Breast epithelium (tissue), 3 donors: ENCODE data around the gene NHLRC4.

Experiments
- POLR2A ChIP-seq: fragments of 450-650 bp; IDR thresholded peaks from one replicate; pipeline ENCODE4 v1.6.1; 2016; ENCODE audit warnings: antibody characterized with exemption, mild to moderate bottlenecking, moderate library complexity
- TF ChIP-seq, protein P1 (sequence below), 3 donors: fragments of 450-650 bp; IDR thresholded peaks; one replicate each; pipeline ENCODE4 v1.5.1; 2016 to 2017; ENCODE audit warnings: antibody characterized with exemption in 3 of 3, mild to moderate bottlenecking in 3 of 3, moderate library complexity in 3 of 3

GRCh38 chr16:582614-583331 is 16.0 kb downstream of the NHLRC4 start:
- TF ChIP-seq POLR2A, result no peak
- TF ChIP-seq, protein P1, sequence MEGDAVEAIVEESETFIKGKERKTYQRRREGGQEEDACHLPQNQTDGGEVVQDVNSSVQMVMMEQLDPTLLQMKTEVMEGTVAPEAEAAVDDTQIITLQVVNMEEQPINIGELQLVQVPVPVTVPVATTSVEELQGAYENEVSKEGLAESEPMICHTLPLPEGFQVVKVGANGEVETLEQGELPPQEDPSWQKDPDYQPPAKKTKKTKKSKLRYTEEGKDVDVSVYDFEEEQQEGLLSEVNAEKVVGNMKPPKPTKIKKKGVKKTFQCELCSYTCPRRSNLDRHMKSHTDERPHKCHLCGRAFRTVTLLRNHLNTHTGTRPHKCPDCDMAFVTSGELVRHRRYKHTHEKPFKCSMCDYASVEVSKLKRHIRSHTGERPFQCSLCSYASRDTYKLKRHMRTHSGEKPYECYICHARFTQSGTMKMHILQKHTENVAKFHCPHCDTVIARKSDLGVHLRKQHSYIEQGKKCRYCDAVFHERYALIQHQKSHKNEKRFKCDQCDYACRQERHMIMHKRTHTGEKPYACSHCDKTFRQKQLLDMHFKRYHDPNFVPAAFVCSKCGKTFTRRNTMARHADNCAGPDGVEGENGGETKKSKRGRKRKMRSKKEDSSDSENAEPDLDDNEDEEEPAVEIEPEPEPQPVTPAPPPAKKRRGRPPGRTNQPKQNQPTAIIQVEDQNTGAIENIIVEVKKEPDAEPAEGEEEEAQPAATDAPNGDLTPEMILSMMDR (IDR thresholded peaks at IDR 0.05), result no peak
